Lower leg skin (tissue), 3 donors: ENCODE data around the gene DISC1.

Experiments used
- CTCF ChIP-seq, 3 donors: fragments of 450-650 bp; IDR thresholded peaks; one replicate each; pipeline ENCODE4 v1.5.1; 2016; ENCODE audit warnings: antibody characterized with exemption in 3 of 3, mild to moderate bottlenecking in 3 of 3, moderate library complexity in 2 of 3
- POLR2A ChIP-seq, 2 donors: fragments of 450-650 bp; IDR thresholded peaks; one replicate each; pipeline ENCODE4 v1.6.1; 2016 to 2017; ENCODE audit warnings: antibody characterized with exemption in 2 of 2, mild to moderate bottlenecking in 1 of 2, moderate library complexity in 1 of 2

GRCh38 chr1:231949277-231950091 is 322.9 kb downstream of the DISC1 start:
- TF ChIP-seq CTCF (IDR thresholded peaks at IDR 0.05) (no peak), POLR2A (IDR thresholded peaks at IDR 0.05) (no peak)
